Nephron (organoid): ENCODE measurements around the gene ZAR1.

Experiments
- H3K27ac Mint-ChIP-seq, 3 experiments: 2 replicates each; pipeline ENCODE4 v1.8.0; 2020; ENCODE audit warnings: mixed read lengths in 3 of 3, mild to moderate bottlenecking in 2 of 3, moderate library complexity in 1 of 3
- H3K27me3 Mint-ChIP-seq: 2 replicates; pipeline ENCODE4 v1.8.0; 2021; ENCODE audit warnings: low read depth, mild to moderate bottlenecking, moderate library complexity, mixed read lengths
- H3K36me3 Mint-ChIP-seq: 2 replicates; pipeline ENCODE4 v1.8.0; 2020; ENCODE audit warnings: low read depth, mixed read lengths
- H3K4me1 Mint-ChIP-seq: 2 replicates; pipeline ENCODE4 v1.8.0; 2020; ENCODE audit warnings: mixed read lengths
- H3K4me3 Mint-ChIP-seq, 3 experiments: 2 replicates each; pipeline ENCODE4 v1.8.0; 2020; ENCODE audit warnings: mild to moderate bottlenecking in 3 of 3, mixed read lengths in 3 of 3, moderate library complexity in 2 of 3
- H3K9me3 Mint-ChIP-seq: 2 replicates; pipeline ENCODE4 v1.8.0; 2020; ENCODE audit warnings: mixed read lengths
- CTCF ChIP-seq, 3 experiments: fragments of 200-600 bp; sonication (generic); IDR thresholded peaks; one replicate each; pipeline ENCODE4 v1.5.0; 2021; ENCODE audit warnings: antibody characterized with exemption in 3 of 3; ENCODE audit not compliant: unreplicated experiment in 3 of 3

The ZAR1 gene

GRCh38 chr4:48504026-48504330 lies 13.9 kb downstream of the ZAR1 start:
- H3K27ac Mint-ChIP-seq, result no peak overlapping the region
- H3K36me3 Mint-ChIP-seq, result peaks cover 39% of the 10 kb centered on the region
- H3K4me3 Mint-ChIP-seq, result no peak overlapping the region
- no peaks in the 10 kb centered on the region for H3K27me3 Mint-ChIP-seq
- no peaks in the 10 kb centered on the region for H3K9me3 Mint-ChIP-seq
- TF ChIP-seq CTCF (IDR thresholded peaks at IDR 0.05; ENCODE audit: unreplicated experiment in 3 of 3), result no peak
- peaks cover 11% of the 10 kb centered on the region for H3K4me1 Mint-ChIP-seq

- Mint-ChIP-seq H3K27ac (no peak overlapping the region), H3K36me3 (peaks cover 38% of the 10 kb centered on the region), H3K27me3 (no peaks in the 10 kb centered on the region), H3K9me3 (no peaks in the 10 kb centered on the region), H3K4me1 (peaks cover 11% of the 10 kb centered on the region), H3K4me3 (no peak overlapping the region)
- TF ChIP-seq CTCF (IDR thresholded peaks at IDR 0.05; ENCODE audit: unreplicated experiment in 3 of 3), result no peak
These were observed 14.3 kb downstream of the ZAR1 start for GRCh38 chr4:48504352-48504751.

GRCh38 chr4:48506716-48507115 lies 16.7 kb downstream of the ZAR1 start:
- H3K27me3 Mint-ChIP-seq, result no peaks in the 10 kb centered on the region
- no peak for TF ChIP-seq CTCF (IDR thresholded peaks at IDR 0.05; ENCODE audit: unreplicated experiment in 3 of 3)
- H3K9me3 Mint-ChIP-seq, result no peaks in the 10 kb centered on the region
- H3K27ac Mint-ChIP-seq, result no peak overlapping the region
- H3K36me3 Mint-ChIP-seq, result peaks cover 35% of the 10 kb centered on the region
- peaks cover 11% of the 10 kb centered on the region for H3K4me1 Mint-ChIP-seq
- H3K4me3 Mint-ChIP-seq, result no peak overlapping the region

- H3K4me1 Mint-ChIP-seq, result no peaks in the 10 kb centered on the region
- TF ChIP-seq CTCF (IDR thresholded peaks at IDR 0.05; ENCODE audit: unreplicated experiment in 3 of 3), result no peak
- no peaks in the 10 kb centered on the region for H3K27me3 Mint-ChIP-seq
- no peaks in the 10 kb centered on the region for H3K9me3 Mint-ChIP-seq
- no peak overlapping the region for H3K27ac Mint-ChIP-seq
- H3K36me3 Mint-ChIP-seq, result peaks cover 52% of the 10 kb centered on the region
- no peak overlapping the region for H3K4me3 Mint-ChIP-seq
These were observed 19.5 kb downstream of the ZAR1 start for GRCh38 chr4:48509543-48509942.

- Mint-ChIP-seq H3K27me3 (no peaks in the 10 kb centered on the region), H3K9me3 (no peaks in the 10 kb centered on the region), H3K27ac (no peak overlapping the region), H3K4me3 (no peak overlapping the region), H3K4me1 (no peaks in the 10 kb centered on the region), H3K36me3 (peaks cover 59% of the 10 kb centered on the region)
- no peak for TF ChIP-seq CTCF (IDR thresholded peaks at IDR 0.05; ENCODE audit: unreplicated experiment in 3 of 3)
These were observed 28.1 kb downstream of the ZAR1 start for GRCh38 chr4:48518143-48518542.

GRCh38 chr4:48526406-48526805 lies 36.4 kb downstream of the ZAR1 start:
- H3K36me3 Mint-ChIP-seq, result peaks cover 66% of the 10 kb centered on the region
- no peaks in the 10 kb centered on the region for H3K9me3 Mint-ChIP-seq
- no peak overlapping the region for H3K4me3 Mint-ChIP-seq
- no peaks in the 10 kb centered on the region for H3K27me3 Mint-ChIP-seq
- no peaks in the 10 kb centered on the region for H3K4me1 Mint-ChIP-seq
- H3K27ac Mint-ChIP-seq, result no peak overlapping the region
- no peak for TF ChIP-seq CTCF (IDR thresholded peaks at IDR 0.05; ENCODE audit: unreplicated experiment in 3 of 3)
